GM21786 (cell line): ENCODE measurements around the gene ATF7.

Experiments used
- ATAC-seq: cut with Tn5 transposase; IDR thresholded peaks from one replicate; pipeline ENCODE4 v1.9.1; 2021; ENCODE audit not compliant: unreplicated experiment

Gene ATF7

DNA sequence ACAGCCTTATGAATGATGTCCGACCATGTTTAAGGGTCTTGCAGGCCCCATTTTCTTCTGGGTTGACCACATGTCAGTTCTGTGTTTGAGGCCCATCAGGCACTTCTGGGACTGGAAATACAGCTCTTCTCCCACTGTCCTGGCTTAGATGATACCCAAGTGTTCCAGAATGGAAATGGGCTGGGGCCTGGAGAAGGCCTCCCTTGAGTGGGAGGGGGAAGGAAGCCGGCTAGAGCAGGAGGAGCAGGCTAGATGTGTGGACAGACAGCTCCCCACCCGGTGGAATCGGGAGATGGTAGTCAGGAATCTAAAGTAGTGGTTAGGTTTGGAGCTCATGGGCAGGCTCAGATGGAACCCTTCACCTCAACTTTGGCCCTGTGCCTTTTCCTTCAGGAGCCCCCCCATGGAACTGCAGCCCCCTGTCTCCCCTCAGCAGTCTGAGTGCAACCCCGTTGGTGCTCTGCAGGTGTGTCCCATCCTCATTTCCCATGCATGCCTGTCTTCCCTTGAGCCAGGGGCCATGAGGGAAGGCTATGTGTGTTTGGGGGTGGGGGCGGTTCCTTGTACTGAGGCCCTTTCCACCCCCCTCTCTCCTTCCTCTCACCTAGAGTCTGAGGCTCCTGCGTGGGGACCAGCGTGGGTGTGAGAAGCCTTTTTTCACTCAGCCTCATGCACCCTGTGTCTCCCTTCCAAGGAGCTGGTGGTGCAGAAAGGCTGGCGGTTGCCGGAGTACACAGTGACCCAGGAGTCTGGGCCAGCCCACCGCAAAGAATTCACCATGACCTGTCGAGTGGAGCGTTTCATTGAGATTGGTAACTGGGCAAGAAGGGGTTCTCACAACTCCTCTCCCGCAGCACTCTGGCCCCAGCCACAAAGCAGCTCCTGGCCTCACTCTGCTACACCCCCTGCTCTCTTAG, 121.9 kb downstream of the ATF7 start:
- no peak for ATAC-seq

GRCh38 chr12:53502983-53503728, 123.0 kb downstream of the ATF7 start:
- ATAC-seq = no peak

DNA sequence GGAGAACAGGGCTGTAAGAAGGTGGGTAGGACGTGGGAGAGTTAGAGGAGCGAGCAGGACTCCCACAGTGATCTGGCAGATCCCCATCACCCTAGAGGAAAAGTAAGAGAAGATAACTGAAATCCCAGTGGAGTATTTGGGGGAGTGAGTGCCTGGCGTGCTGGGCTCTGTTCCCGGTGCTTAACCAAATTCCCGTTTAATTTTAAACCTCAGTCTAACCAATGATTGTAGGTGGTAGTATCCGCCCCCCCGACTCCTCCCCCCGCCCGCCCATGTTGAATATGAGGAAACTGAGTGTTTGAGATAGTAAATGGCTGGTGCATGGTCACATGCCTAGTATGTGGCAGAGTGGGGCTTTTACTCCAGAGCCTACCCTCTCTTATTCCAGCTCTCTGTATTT, 123.9 kb downstream of the ATF7 start:
- ATAC-seq = no peak

- ATAC-seq = no peak
These were observed 124.5 kb downstream of the ATF7 start for GRCh38 chr12:53501615-53502181.

DNA sequence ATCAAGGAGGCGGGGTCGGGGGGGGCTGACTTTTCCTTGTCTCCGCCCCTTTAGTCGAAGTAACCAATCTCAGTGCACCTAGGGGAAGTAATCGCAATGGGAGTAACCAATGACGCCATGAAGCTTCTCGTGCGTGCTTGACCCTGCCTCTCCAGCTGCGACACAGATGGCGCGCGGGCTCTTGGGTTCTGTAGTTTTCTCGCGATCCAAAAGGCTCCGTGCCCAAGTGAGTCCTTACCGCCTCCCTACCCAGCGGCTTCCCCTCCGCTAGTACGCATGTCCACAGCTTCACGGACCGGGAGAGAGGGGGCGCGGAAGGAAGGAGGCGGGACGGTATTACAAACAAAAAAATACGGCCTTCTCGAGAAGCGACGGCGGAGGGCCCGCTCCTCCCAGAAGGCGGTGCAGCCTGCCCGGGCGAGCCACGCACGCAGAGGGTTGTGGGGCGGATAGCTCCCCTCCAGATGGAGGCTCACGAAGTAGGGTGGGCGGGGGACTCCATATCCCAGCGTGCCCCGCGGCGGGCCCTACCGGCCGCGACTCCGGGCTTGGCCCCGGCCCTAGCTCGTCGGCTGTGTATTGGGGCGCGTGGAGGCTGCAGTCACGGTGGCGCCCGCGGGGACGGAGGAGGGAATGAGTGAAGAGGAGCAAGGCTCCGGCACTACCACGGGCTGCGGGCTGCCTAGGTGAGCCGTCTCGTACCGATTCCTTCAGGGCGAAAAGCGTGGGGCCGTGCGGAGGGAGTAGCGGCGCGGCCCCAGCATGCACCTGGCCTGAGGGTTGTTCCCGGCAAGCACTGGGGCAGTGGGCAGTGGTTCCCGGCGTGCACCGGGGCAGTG, 125.2 kb downstream of the ATF7 start, which contains the start of gene TARBP2:
Gene TARBP2, plus strand, starts transcription at position 508 of the 839 bp plus-strand sequence. Its CDS starts 126 bp downstream, at position 634.
- peak; percentile 77 for ATAC-seq

GRCh38 chr12:53500142-53500775, 125.9 kb downstream of the ATF7 start:
- no peak for ATAC-seq

DNA sequence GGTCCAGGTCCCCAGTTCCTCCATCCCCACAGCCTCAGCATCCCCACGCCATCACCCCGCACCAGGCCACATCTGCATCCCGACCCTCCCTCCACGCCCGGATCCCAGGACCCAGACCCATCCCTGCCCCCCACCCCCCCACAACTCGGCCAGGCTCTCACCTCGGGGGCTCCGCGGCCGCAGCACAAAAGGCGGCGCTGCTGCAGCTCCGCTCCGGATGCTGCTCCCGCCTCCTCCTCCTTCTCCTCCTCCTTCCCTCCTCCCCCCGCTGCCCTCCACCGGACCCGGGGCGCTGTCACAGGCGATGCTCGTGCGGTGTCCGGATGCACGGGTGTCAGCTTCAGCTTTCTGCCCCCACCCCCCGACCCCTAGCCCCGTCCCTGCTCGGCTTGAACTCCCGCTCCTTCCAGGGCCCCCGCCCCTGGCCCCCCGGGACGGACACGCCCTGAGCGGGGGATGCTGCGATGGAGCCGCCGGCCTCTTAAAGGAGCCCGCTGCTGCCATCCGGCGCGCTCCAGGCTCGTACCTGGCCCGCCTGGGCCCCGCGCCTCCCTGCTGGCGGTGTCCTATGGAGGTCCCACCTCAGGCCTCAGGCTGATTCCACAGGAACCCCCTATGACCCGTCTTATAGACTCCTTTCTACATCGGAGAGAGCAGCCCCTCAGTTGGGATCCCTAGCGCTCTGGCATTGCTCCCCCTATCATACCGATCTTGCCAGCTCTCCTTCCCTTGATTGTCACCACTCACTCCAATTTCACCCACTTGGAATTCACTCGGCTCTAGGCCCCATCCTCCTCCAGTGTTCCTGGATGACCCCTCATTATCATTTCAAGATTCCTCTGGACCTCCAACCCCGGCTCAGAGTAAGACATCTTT, 126.7 kb downstream of the ATF7 start, which contains the start of gene MAP3K12:
Gene MAP3K12, minus strand, starts transcription at position 193 of the 876 bp plus-strand sequence. CDS start 12,067 bp downstream, outside the sequence.
- no peak for ATAC-seq

GRCh38 chr12:53498235-53498630, 127.9 kb downstream of the ATF7 start:
- ATAC-seq = no peak

- no peak for ATAC-seq
These were observed 128.7 kb downstream of the ATF7 start for GRCh38 chr12:53497461-53497860.

- ATAC-seq = no peak
These were observed 129.5 kb downstream of the ATF7 start for GRCh38 chr12:53496752-53497032.

- no peak for ATAC-seq
These were observed 130.1 kb downstream of the ATF7 start for GRCh38 chr12:53495903-53496751.

GRCh38 chr12:53493610-53494391, 132.4 kb downstream of the ATF7 start:
- ATAC-seq = no peak

DNA sequence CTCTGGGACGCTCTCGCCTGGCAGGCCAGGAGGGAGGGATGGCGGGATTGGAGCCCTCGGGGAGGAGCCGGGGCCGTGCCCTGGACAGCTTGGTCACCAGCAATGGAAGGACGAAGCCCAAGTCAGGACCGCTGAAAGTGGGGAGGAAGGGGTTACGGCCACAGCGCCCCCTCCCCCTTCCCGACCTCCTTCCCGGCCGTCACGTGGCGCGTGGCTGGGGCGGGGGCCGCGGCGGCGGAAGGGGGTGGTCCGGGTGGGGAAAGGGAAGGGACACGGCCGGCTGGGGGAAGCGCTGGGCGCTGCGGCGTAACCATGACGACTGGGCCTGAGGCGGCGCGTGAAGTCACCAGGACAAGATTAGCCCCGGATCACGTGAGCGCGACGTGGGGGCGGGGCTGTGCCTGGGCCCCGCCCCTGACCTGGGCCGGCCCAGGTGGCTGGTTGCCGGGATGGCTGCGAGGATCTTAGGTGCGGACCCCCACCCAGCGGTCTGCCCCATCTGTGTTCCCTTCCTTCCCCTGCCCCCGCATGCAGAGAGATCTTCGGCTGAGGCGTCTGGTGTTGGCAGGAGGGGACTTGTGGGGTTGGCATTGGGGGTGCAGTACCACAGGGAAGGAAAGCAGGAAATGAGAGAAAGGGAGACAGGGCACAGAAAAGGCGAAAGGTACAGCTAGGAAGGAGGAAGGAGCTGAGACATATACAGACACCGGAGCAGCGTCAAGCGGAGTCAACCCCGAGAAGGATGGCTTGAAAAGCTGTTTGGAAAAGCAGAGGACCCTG, 133.2 kb downstream of the ATF7 start:
- ATAC-seq = peak; percentile 96

DNA sequence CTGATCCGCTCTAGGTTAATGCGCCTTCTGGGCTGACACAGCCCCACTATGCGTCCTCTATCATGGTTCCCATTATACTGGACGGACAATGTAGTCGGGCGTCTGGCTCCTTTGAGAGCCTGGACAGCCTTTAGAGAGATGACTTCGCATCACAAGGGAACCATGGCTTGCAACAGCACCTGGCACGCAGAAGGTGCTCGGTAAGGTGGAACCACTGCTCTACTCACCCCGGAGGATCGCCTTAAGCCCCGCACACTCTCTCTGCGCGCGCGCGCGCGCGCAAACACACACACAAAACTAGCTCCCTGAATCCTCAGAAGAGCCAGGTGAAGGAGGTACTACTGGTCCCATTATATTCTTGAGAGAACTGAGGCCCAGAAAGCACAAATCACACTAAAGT, 134.0 kb downstream of the ATF7 start:
- no peak for ATAC-seq

DNA sequence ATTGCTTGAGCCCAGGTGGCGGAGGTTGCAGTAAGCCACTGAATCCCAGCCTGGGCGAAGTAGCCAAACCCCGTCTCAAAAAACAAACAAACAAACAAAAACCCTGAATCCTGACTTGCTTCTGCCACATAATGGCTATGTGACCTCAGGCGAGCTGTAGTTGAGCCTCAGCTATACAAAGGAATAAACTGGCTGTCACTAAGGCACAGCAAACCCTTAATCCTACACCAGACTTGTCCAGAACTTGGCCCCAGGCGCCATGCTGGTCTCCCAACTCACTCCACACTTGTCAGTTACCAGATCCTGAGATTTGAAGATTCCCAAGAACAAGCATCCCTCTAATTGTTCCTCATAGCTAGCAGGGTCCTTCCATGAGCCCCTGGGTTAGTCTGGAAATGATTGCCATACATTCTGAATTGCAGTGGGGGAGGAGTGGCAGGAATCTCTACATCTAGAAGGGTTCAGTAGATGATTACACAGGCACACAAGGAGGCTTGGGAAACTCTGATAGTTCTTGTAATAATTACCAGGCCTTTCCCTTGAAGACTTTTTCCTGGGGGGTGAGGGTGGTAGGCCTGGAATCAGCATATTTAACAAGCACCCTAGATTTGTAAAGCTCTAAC, 136.8 kb downstream of the ATF7 start:
- ATAC-seq = no peak

DNA sequence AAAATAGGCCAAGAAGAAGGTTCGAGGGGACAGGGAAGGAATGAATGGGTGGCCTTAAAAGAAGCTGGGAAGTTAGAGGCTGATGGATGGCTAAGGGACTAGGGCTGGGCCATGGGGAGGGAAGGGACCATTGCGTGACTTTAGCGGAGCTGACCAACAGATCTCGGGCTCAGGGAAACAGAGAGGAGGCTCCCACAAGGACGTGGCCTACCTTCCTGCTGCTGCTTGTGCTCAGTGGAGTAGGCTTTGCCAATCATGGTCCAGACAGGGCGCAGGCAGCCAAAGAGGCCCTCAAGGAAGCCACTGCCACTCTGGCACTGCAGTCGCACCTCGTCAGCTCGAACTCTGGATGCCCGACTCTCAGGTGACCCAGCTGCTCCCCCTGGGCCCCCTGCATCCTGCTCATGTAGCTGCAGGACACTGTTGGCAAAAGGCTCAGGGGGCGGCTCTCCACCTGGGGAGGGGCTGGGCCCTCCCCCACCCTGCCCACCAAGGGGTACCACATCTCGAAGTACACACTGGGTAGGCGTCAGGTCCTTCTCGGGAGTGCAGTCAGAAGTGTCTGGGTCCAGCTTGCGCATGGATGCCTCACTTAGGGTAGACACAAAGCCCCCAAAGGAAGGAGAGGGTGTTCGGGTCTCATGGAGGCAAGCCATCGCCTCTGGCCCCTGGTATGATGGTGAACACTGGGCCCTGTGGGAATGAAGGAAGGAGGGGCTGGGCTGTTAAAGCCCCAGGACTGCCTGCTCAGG, 139.3 kb downstream of the ATF7 start:
- no peak for ATAC-seq
